Stimulated activated CD8-positive, alpha-beta memory T cell treated with anti-CD3 and anti-CD28 coated beads, Interleukin-7, amount 100 ng/mL, for 24 hours (primary cell): ENCODE data around the gene DNAJC5G.
"Not testable (repeated sequence)": the region's sequence is repeated elsewhere in the genome, so short reads cannot be mapped to it uniquely, and the experiment has no call there.

ENCODE experiments used
- DNase-seq: peaks from one replicate; pipeline ENCODE4 v3.0.0-alpha.2; 2020; ENCODE audit warnings: low read depth

Gene DNAJC5G

DNA sequence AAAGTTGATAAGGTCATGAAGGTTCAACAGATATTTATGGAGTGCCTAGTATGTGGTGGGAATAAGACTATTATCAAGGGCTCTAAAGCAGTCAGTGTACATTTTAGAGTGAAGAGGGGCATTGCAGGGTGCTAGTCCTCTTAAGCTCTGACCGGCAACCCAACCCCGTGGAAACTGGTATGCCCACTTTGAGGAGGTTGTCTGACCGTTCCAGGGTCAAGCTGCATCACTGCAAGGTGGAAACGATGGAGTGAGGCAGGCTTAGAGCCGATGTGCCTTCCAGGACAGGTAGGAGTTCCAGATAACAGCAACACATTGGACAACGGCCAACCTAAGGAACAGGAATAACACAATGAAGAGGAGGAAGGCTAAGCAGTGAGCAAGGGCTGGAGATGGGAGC, 34.4 kb downstream of the DNAJC5G start:
- no peak for DNase-seq

DNA sequence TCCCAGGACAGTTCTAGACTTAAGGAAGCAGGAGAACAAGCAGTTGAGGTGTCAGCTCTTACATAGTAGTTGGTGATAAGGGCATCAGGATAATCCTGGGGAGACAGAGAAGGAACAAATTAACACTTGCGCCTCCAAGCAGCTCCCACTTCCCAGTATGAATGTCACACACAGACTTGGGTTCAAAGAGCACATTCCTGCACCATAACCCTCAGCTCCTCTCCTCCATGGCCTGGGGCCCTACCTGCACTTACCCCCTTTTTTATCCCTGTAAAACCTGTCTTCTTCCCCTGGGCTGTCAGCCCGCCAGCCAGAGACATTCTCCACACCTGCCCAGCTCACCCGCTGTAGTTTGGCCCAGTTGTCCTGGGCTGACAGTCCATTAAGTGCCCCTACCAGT, 36.9 kb downstream of the DNAJC5G start:
- no peak for DNase-seq

DNA sequence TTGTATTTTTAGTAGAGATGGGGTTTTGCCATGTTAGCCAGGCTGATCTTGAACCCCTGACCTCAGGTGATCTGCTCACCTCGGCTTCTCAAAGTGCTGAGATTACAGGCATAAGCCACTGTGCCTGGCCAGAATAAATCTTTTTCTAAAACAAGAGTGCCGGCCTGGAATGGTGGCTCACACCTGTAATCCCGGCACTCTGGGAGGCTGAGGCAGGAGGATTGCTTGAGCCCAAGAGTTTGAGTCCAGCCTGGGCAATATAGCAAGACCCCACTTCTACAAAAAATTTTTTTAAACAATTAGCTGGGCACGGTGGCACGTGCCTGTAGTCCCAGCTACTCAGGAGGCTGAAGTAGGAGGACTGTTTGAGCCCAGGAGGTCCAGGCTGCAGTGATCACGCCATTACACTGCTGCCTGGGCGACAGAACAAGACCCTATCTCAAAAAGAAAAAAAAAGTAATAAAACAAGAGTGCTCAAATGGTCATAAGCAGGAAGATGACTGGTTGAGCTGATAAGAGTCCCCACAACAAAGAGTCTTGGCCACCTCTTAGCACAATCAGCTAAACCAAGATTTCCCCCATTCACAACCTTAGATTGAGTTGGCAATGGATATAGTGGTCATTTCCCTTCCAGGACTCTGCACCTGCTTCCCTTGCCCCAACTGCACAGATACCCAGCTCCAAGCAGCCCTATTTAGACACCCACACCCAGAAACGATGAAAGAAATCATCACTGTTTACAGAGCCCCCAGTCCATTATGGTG, 38.8 kb downstream of the DNAJC5G start:
- DNase-seq, result no peak

DNA sequence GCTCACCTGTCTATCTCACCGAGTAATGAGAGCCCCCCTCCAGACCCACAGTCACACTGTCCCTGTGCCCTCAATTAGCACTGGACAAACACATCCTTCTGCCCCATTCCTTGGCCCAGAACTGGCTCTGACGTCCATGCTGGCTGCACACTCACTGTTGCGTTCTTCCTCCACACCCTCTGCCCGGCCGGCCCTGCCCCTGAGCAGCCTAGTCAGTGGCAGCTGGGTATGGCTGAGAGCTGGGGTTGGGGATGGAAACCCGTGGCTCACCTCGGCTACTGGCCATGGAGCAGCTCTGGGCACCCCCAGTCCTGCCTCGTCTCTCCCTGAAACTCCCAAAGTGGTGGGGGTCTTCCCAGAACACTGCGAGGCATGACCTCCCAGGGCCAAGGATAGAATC, 39.5 kb downstream of the DNAJC5G start:
- DNase-seq, result no peak

DNA sequence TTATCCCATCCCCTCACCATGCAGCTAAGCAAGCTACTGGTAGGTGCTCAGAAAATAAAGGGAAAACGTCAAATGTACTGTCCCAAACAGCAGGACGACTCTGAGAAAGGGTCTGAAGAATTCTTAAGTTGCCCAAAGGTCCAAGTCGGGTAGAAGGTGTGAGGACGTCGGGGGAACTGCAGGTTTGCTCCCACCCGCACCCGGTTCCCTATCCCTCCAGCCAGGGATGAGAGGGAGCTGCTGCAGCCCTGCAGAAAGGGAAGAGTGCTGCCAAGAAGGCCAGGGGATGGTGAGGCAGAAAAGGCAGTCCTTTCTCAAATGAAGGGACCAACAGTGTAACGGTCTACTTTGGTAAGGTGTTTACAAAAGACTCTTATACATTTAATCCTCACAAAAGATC, 39.9 kb downstream of the DNAJC5G start:
- DNase-seq, result no peak

DNA sequence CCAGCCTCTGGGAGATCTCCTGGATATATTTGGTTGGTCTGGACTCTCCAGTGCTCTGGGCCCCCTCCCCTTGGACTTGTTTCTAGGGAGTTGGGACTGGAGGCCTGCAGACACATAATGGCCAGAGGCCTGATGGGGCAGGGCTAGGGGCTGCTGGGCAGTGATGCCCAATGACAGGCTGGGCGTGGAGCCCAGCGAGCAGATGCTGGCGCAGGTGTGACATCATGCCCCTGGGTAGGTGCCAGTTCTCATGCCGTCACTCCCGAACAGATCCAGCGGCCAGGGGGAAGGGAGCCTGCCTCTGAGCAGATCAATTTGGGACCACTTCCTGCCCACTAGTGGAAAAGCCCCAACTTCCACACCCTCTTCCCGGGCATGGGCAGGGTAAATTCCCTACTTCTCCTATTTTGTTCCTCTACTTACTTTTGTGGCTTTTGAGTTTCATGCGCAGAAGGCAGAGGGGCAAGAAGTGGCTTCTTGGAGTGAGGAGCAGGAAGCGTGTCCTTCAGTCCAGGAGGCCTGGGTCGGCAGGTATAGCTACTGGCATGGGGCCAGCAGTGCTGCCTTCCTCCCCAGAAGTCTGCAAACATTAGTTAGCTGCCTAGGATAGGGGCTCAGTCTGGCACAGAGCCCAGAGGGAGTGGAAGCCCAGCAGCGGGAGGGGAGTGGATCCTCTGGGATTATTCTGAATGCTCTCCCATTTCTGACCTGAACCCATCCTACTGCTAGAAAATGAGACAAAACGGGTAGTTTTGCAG, 41.6 kb downstream of the DNAJC5G start:
- DNase-seq, result no peak

DNA sequence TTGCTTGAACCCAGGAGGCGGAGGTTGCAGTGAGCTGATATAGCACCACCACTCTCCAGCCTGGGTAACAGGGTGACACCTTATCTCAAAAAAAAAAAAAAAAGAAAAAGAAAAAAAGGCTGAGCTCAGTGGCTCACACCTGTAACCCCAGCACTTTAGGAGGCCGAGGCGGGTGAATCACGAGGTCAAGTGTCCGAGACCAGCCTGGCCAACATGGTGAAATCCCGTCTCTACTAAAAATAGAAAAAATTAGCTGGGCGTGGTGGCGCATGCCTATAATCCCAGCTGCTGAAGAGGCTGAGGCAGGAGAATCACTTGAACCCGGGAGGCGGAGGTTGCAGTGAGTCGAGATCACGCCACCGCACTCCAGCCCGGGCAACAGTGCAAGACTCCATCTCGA, 44.6 kb downstream of the DNAJC5G start:
- not testable (repeated sequence) for DNase-seq

DNA sequence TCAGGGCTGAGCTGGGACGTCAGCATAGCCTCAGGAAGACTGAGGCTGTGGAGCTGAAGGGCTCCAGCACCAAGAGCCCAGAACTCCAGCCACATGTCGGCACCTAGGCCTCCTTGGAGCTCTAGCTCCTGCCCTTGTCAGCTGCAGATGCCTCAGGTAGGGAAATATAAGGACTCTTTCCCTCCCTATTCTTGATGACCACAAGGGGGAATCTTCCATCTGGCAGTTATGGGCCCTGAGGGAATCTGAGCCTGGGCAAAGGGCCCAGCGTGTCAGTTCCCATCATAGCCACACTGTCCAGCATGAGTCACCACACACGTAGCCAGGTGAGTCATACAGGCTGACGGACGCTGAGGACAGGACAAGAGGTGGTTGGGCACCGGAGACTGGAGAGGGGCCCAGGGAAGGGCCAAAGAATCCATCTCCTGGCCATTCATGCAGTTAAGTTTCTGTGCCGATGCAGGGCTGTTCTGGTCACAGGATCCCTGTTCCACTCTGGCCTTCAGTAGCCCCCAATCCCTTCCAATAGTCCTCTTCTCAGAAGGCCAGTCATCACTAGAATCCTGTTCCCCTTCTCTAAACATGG, 45.8 kb downstream of the DNAJC5G start:
- DNase-seq, result no peak

DNA sequence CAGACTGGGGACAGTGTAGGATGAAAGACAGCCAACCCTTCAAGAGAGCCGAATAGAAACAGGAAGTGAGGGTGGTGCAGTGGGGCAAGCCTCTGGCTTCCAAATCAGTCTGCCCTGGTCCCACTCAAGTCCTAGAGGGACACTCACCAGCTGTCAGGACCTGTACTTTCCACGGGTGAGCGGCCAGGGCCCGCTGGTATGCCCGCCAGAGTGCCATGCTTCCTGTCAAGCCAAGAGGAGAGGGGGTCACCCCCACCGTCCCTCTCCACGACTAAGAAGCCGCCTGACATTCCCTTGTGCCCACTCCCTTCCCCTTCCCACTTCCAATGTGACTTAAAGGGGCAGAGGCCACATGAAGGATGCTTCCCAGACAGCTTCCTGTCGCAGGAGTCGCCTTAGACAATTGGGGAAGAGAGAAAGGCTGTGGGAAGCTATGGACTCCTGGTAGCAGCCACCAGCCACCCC, 47.1 kb downstream of the DNAJC5G start:
- no peak for DNase-seq

DNA sequence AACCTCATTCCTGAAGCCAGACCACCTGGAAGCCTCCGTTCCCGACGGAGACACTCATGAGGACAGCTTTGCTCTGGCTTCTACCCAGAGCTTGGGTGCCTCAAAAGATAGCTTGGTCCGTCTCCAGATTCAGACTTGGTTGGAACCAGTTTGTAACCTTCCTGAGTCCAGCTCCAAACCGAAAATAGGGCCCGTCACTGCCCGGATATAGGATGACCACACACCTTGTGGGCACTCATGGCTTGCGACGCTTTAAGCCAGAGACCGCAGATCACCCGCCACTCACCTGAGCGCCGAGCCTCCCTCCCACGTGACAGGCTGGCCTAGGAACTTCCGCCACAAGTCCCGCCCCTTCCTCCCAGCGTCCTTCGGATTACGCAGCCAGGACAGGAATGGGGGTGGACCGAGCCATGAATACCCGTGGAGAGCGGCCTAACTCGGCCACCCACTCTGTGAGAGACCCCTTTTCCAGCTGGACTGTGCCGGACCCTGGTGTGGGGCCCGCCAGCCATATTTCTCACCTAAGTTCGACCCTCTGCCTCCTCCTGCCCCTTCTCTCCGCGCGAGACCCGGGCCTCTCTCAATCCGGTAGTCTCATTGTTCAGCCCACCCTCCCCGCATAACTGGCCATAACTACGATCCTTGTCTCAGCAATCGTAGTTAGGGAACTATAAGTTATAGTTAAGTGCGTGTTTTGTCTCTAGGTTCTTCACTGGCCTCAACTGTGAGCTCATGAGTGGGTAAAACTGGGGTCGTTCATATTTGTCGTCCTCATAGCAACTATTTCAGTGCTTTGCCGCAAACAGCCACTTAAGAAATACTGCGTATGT, 47.7 kb downstream of the DNAJC5G start, which contains the start of gene MPV17:
Gene MPV17, minus strand, starts transcription at position 332 of the 830 bp plus-strand sequence. CDS start 580 bp downstream, outside the sequence.
- DNase-seq, result peak; percentile 77

DNA sequence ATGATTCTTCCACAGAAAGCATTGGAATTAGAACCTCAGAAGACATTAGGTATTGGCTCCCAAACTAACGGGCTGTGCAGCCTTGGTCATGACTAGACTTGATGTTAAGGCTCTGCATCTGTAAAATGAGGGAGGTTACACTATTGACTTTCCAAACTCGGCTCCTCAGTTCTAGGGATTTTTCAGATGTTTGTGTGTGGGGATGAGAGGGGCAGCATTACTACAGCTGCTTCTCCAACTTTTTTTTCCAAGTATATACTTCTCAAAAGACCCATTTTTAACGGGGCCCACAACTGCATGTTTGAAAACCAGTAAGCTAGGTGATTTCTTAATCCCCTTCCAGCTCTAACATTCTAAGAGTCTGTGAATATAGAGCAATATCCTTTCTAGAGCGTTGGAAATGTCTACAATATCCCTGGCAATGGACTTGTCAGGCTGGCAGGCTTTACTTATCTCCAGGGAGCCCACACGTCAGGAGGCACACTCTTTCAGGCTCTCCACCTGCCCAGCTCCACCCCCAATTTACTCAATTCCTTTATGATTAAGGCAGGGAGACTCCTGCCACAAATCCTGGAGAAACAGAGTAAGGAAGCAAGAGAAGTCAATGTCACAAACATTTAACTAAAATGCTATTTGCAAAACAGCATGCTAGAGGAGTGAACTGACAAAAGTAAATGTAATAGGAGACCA, 48.5 kb downstream of the DNAJC5G start:
- no peak for DNase-seq

DNA sequence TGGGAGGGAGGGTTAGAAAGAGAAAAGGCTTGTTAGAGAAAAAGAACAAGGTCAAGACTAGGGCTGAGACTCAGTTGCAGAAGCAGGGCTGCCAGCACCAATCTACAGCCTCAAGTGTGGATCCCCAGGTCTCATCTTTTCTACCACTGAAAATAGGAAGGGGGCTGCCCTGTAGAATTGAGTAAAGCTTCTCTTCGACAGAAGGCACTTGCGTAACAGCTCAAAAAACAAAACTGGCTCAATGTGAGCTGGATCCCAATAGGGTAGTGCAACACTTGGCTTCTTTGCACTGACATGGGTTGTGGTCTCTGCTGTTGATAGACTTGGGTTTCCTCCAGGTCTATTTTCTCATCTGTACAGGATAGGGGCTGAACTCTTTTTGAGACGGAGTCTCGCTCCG, 49.5 kb downstream of the DNAJC5G start:
- DNase-seq, result no peak
